GM18508 (cell line): ENCODE data around the gene IER5L.
"Not testable (repeated sequence)": the region's sequence is repeated elsewhere in the genome, so short reads cannot be mapped to it uniquely, and the experiment has no call there.

Experiments
- ATAC-seq: cut with Tn5 transposase; IDR thresholded peaks from one replicate; pipeline ENCODE4 v1.9.1; 2021; ENCODE audit warnings: moderate number of reproducible peaks; ENCODE audit not compliant: insufficient read depth, unreplicated experiment

Gene IER5L

DNA sequence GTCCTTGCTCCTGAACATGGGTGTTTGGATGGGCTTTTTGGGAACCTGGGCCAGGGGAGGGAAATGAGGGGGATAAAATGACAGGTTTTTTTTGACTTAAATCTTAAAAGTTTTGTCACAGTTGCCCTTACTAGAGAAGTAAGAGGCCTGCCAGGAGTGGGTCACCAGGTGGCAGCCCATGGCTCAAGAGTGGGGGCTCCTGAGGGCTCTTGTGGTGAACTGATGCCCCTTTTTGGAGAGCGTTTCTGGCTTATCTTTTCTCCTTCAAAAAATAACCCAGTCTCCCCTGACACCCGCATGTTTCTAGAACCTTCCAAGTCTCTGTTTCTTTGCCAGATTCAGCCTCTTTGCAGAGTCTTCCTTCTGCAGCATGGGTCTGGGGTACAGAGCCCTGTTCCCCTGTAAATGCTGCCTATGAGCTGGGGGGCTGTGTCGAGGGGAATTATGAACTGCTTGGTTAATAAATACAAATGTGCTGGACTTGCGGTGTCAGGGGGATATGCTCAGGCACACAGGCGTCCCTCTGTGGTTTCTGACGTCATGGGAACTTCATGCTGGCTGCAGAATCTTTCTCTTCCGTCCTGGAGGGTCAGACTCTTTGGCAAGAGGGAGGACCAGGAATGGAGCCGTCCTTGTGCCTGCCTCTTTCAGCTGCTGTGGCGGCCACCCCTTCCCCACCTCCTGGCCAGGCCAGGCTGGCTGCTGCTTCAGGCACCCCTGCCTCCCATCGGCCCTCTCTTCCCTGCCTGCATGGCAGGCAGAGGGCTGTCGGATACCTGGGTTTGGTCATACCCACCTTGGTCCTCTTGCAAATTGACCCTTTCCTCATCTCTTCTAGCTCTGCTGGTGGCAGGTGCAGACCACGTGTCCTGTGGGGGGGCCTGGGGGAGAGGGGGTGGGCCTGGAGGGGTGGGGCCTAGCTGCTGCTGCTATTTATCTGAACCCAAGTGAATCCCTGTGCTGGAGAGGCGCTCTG lies 36.7 kb downstream of the IER5L start:
- no peak for ATAC-seq

DNA sequence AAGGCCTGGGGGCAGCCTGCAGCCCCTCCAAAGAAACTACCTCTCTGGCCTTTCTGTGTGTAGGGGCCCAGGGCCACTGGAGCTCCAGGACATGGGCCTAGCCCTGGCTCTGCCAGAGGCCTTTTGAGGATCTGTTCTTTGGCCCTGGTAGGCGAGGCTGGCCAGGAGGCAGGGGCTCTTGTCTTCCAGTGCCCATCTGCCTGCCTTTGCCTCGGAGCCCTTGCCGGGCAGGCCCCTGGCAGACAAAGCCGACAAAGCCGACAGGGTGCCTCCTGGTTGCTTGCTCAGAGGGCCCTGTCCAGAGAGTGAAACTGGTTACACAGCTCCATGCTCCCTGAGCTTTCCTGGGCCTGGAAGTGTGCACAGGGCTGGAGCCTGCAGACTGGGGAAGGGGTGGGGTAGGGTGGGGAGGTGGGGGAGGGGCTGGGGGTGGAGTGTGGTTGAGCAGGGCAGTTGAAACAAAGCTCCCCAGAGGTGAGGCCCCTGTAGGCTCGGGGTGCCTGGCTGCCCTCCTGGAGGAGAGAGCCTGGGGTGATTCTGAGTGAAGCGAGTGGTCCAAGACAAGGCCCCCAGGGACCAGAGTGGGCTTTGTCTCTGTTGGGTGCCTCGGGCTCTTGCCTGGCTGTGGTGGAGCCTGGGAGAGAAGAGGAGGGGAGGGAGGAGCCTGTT lies 37.5 kb downstream of the IER5L start:
- peak; percentile 2 for ATAC-seq

DNA sequence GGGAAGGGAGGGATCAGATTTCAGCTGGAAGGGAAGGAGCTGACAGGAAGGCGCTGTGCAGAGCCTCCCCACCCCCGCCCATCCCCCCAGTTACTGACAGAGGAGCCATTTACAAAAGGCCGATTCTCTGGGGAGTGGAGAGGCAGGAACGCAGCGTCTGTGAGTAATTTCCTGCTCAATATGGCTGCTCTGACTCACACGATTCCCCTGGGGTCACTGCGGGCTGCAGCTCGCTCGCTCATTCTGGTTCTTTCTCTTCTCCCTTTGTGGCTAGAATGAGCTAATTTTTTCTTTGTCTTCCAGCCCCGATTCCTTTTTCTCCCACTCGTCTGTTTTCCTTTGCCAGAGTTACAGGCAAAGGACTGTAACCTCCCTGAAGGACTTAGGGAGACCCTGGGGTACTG lies 38.1 kb downstream of the IER5L start:
- ATAC-seq = peak; percentile 43

DNA sequence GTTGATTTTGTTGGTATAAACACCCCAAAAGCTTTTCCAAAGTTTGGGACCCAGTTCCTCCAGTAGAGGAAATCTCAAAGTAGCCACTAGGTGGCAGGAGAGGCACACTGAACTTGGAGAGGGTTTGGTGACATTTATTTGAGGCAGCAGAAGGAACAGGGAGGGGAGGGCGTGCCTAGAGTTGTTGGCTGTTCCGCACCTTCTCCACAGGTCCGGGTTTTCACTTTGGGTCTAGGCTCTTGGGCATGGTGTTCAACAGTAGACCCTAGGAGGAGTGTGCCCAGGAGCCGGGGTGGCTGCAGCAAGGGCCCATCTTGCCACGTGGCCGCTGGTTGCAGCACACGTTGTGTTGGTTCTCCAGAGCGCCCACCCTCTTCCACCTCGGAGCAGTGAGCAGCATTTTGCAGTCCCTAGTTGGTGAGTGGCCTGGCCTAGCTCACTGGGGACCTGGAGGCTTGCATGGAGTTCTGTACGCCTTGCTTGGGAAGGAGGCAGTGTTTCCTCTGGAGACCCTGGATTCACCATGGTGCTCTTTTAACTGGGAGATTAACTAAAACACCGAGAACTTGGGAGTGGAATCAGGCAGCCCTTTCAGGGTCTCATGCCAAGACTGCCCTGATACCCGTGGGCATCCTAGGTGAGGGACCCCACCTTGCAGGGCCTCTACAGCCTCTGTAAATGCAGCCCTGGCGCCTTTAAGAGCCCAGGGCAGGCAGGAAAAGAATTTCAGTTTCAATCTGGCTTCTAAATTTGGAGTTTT lies 38.6 kb downstream of the IER5L start:
- ATAC-seq = no peak

DNA sequence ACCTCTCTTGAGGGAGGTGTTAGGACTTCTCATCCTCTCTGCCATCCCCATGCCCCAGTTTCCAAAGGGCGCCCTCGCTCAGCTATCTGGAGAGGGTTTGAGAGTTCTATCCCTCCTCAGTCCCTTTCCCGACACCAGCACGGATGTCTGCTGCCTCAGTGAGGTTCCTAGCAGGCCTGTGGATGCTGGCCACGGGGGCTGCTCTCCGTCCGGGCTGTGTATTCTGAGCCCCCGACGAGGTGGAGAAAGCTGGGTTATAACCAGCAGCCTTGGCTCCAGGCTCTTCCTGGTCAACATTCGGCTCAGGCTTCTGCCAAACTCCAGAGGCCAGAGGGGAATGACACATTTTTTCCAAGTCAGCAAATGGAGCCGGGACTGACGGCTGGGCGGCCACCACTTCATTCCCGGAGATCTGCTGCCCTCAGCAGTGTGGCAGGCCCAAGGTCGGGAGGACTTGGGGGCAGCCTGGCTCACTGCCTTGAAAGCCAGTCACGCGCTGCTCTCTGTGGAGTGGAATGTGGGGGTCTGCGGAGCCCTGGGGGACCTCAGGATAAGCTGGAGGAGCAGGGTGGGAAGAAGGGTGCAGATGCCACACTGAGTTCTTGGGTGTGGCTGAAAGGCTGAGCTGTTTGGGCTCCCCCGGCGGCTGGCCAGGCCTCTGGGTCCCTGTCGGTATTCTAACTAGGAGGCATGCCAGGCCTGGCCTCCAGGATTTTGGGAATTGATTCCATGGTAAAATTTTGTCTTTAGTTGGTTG lies 39.4 kb downstream of the IER5L start:
- no peak for ATAC-seq

DNA sequence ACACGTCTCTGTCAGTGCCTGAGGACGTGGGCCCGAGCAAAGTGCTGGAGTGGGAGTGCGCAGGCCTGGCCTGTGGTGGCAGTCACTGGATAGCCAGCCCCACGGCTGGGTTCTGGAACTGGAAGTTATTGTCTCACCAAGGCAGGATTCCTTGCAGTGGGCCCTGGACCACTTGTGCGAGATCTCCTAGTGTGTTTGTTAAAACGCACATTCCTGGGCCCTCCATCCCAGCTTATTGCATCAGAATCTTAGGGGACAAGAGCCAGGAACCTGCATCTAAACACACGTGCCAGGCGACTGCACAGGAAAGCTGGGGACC lies 40.0 kb downstream of the IER5L start:
- ATAC-seq = no peak

DNA sequence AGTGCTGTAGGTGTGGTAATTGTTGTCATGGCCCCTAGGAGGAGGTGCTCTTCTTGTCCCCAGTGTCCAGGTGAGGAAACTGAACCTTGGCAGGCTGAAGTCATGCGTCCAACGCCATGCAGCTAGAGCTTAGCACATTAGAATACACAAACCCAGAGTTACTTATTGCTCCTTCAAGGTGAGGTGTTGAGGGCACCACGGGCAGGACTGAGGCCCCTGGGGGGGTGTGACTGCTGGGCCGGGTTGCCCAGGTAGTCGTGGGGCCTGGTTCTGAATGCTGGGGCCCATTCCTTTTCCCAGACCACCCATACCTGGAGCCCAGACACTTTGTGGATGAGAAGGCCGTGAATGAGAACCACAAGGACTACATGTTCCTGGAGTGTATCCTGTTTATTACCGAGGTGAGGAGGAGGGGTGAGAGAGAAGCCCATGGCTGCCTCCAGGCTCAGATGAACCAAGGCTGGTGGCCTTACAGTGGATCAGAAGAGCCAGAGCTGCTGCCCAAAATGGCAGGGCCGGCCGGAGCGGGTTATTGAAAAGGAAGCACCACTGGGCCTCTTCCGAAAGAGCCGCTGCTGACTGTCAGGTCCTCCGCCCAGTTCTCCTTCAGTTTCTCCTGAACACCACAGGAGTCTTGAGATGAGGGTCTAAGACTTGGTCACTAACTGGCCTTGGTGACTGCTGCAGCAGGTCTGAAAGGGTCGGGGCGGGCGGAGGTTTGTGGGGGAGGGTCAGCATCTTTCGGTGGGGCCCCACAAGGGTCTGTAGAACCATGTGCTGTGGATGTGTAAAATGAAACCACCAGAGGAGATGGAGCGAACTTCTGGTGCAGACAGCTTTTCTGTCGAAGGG lies 40.5 kb downstream of the IER5L start:
- ATAC-seq = no peak

DNA sequence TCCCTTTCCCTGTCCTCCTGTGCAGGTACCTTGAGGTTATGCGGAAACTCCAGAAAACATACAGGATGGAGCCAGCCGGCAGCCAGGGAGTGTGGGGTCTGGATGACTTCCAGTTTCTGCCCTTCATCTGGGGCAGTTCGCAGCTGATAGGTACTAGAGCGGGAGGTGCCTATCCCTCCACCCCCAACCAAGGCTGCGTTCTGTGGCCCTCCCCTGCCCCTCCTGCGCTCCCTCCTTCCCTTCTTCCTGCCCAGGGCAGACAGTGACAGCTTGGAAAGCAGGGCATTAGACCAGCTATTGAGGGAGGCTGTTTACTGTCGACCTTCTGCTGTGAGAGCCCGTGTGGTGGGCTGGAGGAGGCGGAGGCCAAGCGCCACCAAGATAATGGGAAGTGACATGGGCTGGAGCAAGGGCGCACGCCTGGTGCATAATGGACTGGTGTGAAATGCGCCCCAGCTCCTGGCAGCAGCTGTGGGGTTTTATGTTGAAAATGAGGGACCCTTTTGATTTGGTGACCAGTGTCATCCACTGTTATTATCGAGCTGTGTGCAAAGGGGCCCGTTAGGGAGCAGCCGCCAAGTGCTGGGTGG lies 41.5 kb downstream of the IER5L start:
- ATAC-seq = no peak

DNA sequence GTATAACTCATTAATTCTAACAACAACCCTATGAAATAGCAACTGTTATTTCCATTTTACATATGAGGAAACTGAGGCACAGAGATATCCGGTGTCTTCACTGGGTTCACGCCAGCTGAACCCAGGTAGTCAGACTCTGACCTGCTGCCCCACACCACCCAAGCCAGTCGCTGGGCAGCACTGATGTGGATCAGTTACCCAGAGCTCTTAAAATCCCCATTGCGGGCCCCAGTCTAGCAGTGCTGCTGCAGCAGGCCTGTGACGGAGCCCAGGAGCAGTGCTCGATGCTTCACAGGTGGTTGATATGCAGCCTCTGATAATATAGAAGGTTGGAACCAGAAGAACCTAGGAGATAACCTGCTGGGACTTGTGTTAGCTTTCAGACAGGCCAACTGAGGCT lies 42.6 kb downstream of the IER5L start:
- ATAC-seq = no peak

DNA sequence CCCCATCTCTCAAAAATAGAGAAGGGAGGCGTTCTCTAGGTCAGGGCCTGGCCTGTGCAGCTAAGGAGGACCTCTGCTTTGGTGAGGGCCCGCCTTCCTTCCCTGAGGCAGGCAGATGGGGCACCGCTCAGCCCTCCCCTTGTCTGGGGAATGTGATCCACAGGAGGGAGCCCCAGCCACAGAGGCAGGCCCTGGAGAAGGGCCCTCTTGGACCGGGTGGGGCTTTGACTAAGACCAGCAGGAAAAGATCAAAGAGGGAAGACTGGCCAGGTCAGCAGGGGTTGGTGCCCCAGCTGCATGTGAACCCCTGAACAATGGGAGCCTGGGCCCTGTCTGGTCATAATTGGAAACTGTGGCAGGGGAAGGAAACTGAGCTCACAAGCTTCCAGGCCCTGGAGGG lies 45.0 kb downstream of the IER5L start:
- ATAC-seq = no peak

DNA sequence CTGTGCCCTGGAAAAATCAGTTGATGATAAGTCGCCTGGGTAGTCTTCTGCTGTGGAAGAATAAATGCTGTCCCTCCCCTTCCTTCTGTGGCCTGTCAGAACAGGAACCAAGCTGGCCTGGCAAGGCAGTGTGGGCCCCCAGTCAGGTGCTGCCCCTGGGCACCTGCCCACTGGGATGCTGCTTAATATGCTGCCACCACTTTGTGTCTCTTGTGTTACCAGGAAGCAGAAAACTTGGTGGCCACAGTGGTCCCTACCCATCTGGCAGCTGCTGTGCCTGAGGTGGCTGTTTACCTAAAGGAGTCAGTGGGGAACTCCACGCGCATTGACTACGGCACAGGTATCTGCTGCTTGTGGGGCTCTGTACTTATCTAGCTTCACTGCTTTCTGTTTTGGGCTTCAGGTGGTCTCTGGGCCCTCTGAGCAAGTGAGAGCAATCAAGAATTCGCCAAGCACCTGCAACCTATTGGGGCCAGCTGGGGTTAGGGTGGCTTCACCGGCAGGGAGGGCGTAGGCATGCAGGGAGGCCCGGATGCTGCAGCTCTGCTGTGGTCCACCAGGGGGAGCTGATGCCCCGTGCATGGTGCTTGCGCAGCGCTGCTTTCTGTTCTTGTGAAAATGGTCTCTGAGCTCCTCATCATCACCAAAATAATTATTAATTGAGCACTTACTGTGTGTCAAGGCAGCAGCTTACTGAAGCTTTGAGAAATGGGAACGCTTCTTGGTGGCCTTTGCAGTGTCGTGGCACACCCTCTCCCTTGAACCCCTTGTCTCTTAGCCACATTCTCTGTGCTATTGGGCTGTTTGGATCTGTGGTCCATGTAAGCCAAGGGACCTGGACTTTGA lies 46.5 kb downstream of the IER5L start:
- no peak for ATAC-seq

DNA sequence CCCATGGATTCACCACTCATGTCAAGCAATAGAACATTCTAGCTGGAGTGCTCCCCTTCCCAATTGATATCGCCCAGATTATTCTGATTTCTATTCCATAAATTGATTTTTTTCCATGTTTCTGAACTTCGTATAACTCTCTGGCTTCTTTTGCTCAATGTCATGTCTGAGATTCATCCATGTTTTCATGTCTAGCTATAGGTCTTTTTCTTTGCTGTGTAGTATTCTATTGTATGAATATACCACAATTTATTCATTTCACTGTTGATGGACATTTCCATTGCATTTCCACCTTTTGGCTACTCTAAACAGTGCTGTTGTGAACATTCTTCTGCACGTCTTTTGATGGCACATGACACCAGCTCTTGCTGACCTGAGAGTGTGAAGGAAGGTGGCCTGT lies 47.3 kb downstream of the IER5L start:
- ATAC-seq = no peak

DNA sequence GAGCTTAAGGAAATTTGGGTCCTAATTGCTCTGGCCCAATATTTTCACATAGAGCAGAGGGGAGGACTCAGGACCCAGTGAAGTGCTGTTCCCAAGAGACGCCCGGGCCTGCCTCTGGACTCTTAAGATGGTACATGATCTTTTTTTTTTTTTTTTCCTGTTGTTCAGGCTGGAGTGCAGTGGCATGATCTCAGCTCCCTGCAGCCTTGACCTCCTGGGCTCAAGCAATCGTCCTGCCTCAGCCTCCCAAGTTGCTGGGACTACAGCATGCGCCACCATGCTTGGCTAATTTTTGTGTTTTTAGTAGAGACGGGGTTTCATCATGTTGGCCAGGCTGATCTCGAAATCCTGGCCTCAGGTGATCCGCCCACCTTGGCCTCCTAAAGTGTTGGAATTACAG lies 47.8 kb downstream of the IER5L start:
- ATAC-seq = not testable (repeated sequence)

DNA sequence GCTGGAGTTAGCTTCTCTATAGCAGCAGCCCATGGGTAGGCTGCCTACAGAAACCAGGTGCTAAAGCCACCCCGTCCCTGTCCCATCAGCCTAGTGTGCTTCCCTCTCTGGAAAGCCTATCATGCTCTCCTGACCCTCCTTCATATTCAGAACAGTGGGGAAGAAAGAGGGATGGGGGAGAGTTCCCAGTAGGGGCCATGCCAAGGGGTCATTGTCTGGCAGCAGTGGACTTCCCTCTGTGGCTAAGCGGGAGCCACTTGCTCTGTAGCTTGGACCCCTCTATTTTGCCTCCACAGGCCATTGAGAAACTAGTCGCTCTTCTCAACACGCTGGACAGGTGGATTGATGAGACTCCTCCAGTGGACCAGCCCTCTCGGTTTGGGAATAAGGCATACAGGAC lies 49.4 kb downstream of the IER5L start:
- ATAC-seq = no peak

DNA sequence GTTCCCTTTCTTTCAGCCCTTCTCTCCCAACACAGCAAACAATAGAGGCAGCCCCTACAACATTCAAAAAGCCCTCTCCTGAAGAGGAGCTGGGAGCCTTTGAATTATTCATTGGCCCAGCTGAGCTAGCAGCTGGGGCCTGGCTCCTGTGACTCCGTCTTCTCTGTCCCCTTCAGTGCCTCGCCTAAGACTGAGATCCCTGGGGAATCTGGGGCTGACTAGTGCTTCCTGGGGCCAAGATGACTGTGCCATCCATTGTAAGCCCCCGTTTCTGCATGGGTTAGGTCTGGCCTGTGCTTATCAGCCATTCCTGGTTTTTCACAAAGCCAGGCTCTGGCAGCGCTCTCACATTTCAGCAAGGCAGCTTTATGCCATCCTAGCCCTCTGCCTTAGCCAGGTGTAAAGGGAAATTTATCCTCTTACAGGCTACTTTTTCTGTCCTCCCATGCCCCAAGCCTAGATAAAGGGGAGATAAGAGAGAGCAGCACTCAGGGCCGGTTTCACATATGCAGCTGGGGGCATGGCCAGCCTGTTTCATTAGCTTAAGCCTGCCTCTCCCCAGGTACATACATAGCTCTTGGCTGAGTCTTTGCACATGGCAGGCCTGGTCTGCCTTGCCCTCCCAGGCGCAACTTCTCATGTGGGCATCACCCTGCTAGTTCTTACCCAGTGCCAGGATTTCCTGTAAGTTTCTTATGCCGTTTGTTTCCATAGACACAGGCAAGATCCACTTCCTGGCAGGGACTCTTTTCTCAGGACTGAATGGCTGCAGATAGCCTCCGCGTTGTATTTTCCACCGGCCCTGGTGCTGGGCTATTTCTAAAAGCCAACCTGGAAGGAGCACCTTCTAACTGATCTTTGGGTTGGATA lies 51.1 kb downstream of the IER5L start:
- no peak for ATAC-seq
